Ammon's horn (tissue), 1 donor: ENCODE results near the gene NLGN4X.

Source experiments
- DNase-seq: peaks from one replicate; pipeline ENCODE4 v3.0.0-alpha.2; 2016; ENCODE audit warnings: low spot score

NLGN4X gene

GRCh38 chrX:6005856-6006255 is 222.8 kb downstream of the NLGN4X start:
- DNase-seq: no peak

GRCh38 chrX:6004529-6004928 is 224.1 kb downstream of the NLGN4X start:
- DNase-seq: no peak

DNA sequence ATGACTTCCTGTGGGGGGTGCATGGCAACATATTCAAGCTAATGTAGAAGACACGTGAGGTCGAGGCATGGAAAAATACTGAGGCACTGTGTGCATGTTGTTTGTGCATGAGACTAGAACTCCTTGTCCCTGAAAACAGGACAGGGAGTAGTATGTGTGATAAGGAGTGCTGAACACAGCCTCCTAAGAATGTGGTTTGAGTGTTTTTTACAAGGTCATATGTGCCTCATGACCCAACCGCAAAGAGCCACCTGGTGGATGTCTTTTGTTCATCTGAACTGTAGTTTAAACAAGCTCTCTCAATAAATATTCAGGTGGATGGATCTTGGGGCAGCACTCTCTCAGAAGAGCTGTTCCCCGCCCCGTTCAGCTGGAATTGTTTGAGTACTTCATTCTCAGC is 226.6 kb downstream of the NLGN4X start:
- no peak for DNase-seq

- DNase-seq: no peak
These were observed 229.8 kb downstream of the NLGN4X start for GRCh38 chrX:5998901-5999300.

DNA sequence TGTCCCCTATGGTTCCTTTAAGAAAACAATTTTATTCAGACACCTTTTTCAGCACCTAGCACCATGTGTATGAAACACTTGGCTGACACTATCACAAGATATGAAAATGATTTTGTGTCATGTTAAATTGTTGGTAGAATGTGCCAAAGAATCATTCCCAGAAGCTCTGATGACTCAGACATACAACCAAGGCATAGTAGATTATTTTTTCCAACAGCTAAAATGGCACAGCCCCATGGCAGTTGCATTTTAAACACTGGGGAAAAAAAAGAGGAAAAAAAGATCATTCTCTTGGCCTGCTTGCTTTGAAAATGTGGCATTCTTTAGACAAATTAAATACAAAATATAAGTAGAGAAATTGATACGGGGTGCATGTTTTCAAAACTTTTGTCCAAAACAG is 230.2 kb downstream of the NLGN4X start:
- peak; percentile 3 for DNase-seq

DNA sequence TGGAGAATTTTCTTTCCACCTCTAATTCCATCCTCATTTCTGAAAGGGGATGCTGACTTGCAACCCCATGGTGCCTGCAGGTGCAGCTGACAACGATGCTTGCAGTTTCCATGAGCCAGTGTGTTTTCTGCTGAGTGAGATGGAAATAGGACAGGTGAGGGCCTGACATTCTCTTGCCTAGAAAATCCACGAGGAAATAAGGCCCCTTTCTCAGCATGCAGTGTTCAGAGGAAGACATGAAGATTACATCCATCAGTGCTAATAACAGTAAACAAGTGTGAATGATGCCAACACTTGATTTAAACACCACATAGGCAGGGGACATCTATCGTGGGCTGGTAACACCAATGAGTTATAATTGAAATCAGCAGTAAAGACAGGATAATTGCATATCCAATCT is 237.3 kb downstream of the NLGN4X start:
- no peak for DNase-seq

GRCh38 chrX:5979338-5979737 is 249.3 kb downstream of the NLGN4X start:
- no peak for DNase-seq

GRCh38 chrX:5976332-5976731 is 252.3 kb downstream of the NLGN4X start:
- DNase-seq: no peak

DNA sequence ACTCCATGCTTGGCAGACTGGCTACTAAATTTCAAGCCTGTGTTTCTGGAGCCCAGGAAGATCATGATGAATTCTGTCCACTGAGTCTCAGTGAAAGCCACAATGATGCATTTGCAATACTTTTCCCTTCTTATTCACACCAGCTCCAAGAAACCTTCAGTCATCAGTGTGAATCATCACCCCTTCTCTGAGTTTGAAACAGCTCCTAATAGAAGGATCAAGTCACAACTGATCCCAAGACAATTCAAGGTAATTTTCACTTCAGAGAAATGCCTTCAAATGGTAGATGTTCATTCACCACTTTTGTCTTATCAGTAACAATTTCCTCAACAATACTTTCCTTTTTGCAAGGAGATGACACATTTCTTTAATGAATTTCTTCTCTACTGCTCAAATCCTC is 257.4 kb downstream of the NLGN4X start:
- DNase-seq: no peak

- no peak for DNase-seq
These were observed 263.3 kb downstream of the NLGN4X start for GRCh38 chrX:5965406-5965805.

DNA sequence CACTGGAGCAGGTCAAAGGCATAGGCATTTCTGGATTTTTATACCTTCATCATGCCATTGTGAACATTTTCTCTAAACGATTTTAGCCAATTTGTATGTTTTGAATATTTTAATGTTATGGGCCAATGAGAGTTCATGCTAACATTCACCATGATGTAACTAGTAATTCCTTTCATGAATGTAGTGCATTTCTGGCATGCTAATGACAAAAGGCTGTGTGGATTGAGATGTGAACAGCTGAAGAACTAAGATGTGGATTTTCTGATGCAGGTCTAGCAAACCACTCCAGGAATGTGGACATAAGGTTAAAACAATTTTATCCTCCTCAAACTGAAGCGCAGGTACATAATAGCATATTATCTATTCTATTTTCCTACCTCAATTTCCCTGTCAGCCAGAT is 269.4 kb downstream of the NLGN4X start:
- no peak for DNase-seq

GRCh38 chrX:5958523-5958922 is 270.1 kb downstream of the NLGN4X start:
- DNase-seq: no peak

GRCh38 chrX:5957506-5957905 is 271.2 kb downstream of the NLGN4X start:
- DNase-seq: no peak

DNA sequence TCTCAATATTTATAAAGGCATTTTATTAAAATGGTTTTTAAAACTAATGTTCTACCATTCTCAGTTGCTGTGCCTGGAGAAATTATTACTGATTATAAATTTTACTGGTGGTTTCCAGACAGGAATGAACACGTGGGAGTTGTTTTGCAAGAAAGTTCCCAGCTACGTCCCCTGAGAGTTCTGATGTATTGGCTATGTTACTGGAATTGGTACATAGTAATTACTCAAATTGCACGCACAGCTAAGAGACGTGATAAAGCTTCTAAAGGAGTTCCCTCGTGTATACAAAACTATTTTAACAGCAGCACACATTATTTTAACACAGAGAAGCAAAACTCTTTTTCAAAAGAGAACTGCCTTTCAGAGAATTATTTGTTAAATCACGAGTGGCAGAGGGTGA is 292.2 kb downstream of the NLGN4X start:
- DNase-seq: no peak

- no peak for DNase-seq
These were observed 300.4 kb downstream of the NLGN4X start for GRCh38 chrX:5928224-5928623.

GRCh38 chrX:5916945-5917344 is 311.7 kb downstream of the NLGN4X start:
- DNase-seq: no peak

GRCh38 chrX:5915783-5916182 is 312.9 kb downstream of the NLGN4X start:
- DNase-seq: no peak

DNA sequence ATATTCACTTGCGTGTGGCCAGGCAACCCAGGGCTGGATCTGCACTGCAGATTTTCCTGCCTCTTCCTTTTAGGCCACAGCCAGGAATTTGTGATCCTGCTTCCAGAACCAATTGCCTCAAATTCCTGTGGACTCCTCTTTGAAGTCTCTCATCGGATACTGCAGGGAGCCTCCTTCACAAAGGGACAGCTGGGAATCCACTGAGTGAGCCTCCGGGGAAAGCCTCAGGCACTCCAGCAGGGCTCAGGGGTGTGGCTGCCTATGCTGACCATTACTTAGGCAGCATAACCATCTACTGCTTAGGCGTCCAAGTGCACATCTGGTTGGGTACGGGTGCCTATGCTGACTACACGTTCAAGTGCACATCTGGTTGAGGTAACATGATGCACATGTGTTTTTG is 321.5 kb downstream of the NLGN4X start:
- DNase-seq: no peak

DNA sequence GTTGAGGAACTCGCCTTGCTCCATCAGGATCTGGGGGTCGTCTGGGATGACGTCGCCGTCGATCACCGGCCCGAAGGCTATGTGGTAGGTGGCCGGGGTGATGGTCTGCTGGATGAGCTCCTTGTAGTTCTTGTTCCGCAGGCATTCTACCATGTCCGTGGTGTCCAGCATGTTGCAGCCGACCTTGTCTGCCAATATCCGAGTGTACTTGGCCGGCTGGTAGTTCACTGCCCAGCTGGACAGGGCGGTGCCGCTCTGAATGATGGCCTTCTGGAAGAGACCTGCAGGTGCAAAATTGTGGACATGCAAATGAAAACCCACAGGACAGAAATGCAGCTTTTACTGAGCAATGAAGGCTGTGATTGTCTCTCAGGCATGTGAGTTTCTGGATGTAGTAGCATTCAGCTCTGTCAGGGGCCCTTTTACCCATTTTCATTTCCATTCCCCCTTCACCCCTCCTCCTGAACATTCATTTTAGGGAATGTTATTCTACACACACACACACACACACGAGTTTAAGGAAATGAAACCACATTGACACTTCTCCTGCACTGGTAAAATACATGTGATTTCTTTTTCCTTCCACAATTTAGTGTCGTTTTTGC is 325.0 kb downstream of the NLGN4X start:
- DNase-seq: peak; percentile 22

DNA sequence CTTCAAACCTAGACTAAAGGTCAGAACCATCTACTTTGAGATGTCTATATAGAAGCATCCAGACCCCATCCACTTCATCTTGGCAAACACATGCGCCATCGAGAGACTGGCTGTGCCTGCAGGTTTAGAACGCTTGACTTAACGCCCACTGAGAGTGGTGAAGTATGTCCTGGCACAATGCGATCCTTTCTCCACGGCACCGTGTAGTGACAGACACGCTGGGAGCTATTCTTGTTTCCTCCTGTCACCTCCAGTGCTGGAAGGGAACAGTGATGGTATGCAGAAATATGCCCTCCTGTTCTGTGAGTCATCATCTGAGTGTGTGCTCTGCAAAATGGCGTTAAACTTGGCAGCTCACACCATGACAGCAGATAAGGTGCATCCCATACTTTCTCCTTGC is 330.2 kb downstream of the NLGN4X start:
- DNase-seq: peak; percentile 8

DNA sequence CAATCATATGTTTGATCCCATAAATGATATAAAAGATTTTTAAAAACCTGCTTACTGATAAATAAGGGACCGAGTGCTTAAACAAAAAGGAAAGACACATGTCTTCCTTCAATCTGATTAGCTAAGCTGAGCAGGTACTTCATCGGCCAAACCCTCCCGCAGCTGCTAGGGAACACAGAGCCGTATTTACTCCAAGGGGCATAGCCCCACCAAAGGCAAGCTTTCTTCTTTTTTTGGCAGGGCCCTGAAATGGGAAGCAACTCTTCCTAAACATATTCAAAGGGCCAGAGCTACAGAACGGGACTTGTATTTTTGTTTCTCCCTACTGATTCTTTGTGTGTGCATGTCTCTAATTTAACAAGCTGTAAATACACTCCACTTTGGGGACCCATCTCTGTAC is 337.3 kb downstream of the NLGN4X start:
- peak; percentile 3 for DNase-seq

DNA sequence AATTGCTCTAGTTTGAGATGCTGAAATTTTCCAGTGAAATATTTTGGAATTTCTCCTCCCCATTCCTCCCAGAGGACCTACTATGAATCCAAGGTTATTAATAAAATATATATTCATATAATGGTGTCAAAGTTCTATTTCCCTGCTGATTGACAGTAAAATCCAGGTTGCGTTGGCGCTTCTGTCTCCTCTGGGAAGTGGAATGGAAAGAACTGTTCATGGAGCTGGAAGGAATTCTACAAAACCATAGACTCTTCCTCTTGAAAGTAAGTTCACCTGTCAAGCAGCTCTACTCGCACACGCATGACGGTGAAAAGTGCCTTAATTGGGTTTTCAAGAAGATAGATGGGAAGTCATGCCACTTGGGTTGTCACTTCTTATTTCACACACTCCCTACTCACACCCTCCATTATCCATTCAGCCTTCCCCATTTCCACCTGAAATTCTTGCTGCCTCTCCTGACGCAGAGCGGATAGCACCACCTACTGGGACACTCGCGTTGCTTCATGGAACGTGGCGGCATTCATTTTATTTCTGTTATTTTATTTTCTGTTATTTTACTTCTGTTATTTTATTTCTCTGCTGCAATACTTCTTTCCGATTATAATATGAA is 351.6 kb downstream of the NLGN4X start:
- DNase-seq: peak; percentile 18

DNA sequence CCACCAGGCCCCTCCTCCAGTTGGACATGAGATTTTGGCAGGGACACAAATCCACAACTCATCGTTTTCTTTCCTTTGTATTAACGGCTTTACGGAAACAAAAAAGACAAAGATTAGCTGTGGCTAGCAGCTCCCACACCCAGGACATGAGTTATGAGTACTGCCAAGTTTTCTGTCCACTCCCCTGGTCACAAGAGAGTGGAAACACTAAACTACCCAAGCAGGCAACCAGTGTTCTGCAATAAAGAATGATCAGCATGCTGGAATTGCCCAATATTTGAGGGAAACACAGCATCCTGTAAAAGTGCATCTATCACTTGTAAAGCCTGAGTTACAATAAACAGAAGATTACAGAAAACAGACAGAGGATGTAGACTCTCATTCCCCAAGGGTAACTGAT is 358.4 kb downstream of the NLGN4X start:
- DNase-seq: no peak

- no peak for DNase-seq
These were observed 358.9 kb downstream of the NLGN4X start for GRCh38 chrX:5869786-5870185.
